Measurements from ENCODE around the gene ANO10.
"Not testable (repeated sequence)": the region's sequence is repeated elsewhere in the genome, so short reads cannot be mapped to it uniquely, and the experiment has no call there.

The ANO10 gene

GRCh38 chr3:43629257-43629656 is 7.4 kb upstream of the ANO10 start:
- in situ Hi-C loops (cut with MboI; ENCODE audit: low sequenced_read_pairs), result no loop called here

DNA sequence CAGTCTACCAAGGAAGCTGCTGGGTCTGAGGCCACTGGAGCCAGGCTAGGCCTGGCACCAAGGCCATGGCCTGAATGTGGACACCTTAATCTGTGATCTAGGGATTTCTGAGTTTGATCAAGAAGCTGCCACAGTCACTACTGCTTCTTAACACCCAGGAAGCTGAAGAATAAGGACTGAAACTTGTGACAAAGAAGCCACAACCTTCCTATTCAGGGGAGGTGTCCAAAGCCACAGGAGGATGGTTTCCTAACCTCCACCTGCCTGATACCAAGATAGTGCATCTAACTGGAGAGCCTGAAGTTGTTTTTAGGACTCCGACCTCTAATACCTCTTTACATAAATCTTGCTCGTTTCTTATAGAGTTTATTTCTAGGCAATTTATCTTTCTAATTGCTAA is 5.5 kb upstream of the ANO10 start:
- in situ Hi-C loops (cut with MboI; ENCODE audit: low sequenced_read_pairs), result no loop called here

- in situ Hi-C loops (cut with MboI; ENCODE audit: low sequenced_read_pairs), result no loop called here
These were observed 3.0 kb upstream of the ANO10 start for GRCh38 chr3:43624619-43625305.

- in situ Hi-C loops (cut with MboI; ENCODE audit: low sequenced_read_pairs), result no loop called here
These were observed 768 bp downstream of the ANO10 start for GRCh38 chr3:43620831-43621655.

DNA sequence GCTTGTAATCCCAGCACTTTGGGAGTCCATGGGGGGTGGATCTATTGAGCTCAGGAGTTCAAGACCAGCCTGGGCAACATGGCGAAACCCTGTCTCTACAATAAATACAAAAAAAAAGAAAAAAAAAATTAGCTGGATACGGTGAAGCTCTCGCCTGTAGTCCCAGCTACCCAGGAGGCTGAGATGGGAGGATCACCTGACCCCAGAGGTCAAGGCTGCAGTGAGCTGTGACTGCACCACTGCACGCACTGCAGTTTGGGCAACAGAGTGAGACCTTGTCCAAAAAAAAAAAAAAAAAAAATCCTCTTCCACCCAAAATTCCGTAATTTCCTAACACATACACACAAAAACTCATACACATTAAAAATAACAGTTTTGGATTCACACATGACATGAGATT is 2.2 kb downstream of the ANO10 start:
- in situ Hi-C loops (cut with MboI; ENCODE audit: low sequenced_read_pairs), result no loop called here

DNA sequence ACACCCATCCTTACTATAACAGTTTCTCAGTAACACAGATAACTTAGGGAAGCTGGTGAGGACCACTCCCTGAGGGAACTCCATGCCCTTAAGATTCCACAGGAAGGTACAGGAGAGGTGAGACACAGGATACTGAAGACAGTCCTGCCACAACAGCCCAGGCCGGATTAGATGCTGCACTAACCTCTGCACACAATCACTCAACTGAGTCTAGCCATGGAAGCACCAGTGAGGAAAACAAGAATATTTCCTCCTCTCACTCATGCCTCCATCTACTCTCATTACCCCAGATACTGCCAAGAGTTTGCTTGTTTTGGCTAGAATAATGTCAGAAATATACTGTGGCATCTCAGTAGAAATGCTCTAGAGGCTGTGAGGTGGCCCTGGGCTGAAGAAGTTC is 3.7 kb downstream of the ANO10 start:
- in situ Hi-C loops (cut with MboI; ENCODE audit: low sequenced_read_pairs), result no loop called here

DNA sequence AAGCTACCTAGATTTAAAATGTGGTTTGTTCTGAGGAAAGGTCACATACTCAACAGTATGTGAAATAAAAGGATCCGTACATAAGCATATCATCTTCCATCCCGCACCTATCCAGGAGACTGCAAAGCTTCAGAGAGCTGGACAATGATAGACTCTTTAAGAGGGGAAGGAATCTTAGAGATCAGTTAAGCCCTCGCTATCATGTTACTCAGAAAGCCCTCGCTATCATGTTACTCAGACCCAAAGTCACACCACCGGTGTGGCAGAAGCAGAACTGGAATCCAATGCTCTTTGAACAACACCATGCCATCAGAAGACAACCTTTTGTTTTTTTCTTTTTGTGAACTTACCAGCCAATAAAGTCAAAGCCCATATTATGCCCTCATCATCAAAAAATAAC is 5.8 kb downstream of the ANO10 start:
- in situ Hi-C loops (cut with MboI; ENCODE audit: low sequenced_read_pairs), result no loop called here

- in situ Hi-C loops (cut with MboI; ENCODE audit: low sequenced_read_pairs), result no loop called here
These were observed 6.7 kb downstream of the ANO10 start for GRCh38 chr3:43615133-43615532.

DNA sequence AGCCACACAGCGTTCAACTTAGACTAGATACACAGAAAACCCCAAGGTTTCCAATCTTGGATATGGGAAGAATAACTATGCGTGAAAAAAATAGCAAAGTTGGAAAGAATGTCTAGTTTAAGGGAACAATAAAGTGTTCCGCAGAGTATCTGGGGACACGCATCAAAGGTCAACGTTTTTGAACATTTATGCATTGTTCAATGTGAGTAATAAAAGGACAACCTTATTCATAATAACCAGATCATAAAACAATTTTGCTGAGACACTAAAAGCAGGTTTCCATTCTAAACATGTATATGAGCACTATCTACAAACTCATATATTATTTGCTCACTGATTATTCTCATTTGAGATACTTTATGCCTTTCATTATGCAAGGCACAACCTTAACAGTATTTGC is 7.8 kb downstream of the ANO10 start:
- in situ Hi-C loops (cut with MboI; ENCODE audit: low sequenced_read_pairs), result no loop called here

GRCh38 chr3:43612419-43612818 is 9.4 kb downstream of the ANO10 start:
- in situ Hi-C loops (cut with MboI; ENCODE audit: low sequenced_read_pairs), result no loop called here

DNA sequence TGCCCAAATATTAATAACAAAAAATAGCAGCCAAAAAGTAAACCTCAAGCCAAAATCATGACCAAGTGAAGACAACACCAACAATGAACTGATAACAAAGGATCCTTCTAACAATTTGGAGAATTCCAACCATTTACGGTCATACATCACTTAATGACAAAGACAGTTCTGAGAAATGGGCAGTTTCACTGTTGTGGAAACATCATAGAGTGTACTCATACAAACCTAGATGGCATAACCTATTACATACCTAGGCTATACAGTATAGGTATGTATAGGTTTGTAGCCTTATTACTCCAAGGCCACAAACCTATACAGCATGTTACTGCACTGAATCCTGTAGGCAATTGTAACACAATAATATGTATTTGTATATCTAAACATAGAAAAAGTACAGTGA is 12.4 kb downstream of the ANO10 start:
- in situ Hi-C loops (cut with MboI; ENCODE audit: low sequenced_read_pairs), result no loop called here

DNA sequence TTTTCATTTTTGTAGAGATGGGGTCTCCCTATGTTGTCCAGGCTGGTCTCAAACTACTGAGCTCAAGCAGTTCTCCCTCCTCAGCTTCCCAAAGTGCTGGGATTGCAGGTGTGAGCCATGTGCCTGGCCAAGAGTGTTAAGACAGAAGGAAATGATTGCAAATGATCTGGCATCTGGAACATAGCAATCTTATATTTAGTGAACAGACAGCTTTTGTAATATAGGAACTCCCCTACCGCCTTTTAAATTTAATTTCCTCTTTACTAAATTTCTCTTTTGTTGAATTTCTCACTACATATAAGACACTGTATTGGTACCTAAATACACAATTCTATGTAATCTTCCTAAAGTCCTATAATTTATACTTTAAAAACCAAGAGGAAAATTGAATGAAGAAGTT is 13.1 kb downstream of the ANO10 start:
- in situ Hi-C loops (cut with MboI; ENCODE audit: low sequenced_read_pairs), result no loop called here

DNA sequence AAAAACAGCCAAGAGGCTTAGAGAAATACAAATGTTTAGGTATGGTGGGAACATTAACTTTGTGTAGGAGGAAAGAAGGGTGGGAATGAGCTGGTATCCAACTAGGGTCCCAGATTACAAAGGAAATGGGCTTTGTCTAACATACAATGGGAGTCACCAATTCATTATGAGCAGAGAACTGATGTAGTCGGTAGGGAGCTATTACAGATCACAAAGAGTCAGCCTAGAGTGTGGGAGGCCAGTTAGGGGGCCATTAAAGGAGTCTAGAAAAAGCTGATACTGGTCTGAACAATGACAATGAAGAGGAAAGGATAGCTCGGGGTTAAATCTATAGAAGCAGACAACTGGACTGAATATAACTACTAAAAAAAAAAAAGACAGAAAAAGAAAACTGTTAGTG is 15.5 kb downstream of the ANO10 start:
- in situ Hi-C loops (cut with MboI; ENCODE audit: low sequenced_read_pairs), result no loop called here

DNA sequence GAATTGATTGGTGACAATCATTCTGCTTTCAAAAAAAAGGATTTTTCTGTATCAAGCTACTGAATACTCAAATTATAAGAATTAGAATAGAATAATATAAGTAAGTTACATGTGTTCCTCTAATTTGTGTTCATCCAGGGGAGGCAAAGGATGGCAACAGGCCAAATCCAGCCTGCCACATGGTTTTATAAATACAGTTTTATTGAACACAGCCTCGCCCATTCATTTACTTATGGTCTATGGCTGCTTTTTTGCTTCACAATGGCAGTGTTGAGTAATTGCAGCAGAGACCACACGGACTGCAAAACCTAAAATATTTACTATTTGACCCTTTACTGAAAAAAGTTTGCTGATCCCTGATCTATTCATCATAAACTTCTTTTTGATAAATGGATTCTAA is 21.9 kb downstream of the ANO10 start:
- in situ Hi-C loops (cut with MboI; ENCODE audit: low sequenced_read_pairs), result not testable (repeated sequence)

- in situ Hi-C loops (cut with MboI; ENCODE audit: low sequenced_read_pairs), result no loop called here
These were observed 23.9 kb downstream of the ANO10 start for GRCh38 chr3:43597961-43598360.

- in situ Hi-C loops (cut with MboI; ENCODE audit: low sequenced_read_pairs), result not testable (repeated sequence)
These were observed 25.6 kb downstream of the ANO10 start for GRCh38 chr3:43596178-43596577.

DNA sequence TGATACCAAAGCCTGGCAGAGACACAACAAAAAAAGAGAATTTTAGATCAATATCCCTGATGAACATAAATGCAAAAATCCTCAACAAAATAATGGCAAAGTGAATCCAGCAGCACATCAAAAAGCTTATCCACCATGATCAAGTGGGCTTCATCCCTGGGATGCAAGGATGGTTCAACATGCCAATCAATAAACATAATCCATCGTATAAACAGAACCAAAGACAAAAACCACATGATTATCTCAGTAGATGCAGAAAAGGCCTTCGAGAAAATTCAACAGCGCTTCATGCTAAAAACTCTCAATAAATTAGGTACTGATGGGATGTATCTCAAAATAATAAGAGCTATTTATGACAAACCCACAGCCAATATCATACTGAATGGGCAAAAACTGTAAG is 26.5 kb downstream of the ANO10 start:
- in situ Hi-C loops (cut with MboI; ENCODE audit: low sequenced_read_pairs), result not testable (repeated sequence)

- in situ Hi-C loops (cut with MboI; ENCODE audit: low sequenced_read_pairs), result not testable (repeated sequence)
These were observed 28.2 kb downstream of the ANO10 start for GRCh38 chr3:43593588-43593987.

DNA sequence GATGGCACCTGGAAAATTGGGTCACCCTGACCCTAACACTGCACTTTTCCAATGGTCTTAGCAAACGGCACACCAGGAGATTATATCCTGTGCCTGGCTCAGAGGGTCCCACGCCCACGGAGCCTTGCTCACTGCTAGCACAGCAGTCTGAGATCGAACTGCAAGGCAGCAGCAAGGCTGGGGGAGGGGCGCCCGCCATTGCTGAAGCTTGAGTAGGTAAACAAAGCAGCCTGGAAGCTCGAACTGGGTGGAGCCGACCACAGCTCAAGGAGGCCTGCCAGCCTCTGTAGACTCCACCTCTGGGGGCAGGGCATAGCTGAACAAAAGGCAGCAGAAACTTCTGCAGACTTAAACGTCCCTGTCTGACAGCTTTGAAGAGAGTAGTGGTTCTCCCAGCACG is 29.9 kb downstream of the ANO10 start:
- in situ Hi-C loops (cut with MboI; ENCODE audit: low sequenced_read_pairs), result not testable (repeated sequence)

DNA sequence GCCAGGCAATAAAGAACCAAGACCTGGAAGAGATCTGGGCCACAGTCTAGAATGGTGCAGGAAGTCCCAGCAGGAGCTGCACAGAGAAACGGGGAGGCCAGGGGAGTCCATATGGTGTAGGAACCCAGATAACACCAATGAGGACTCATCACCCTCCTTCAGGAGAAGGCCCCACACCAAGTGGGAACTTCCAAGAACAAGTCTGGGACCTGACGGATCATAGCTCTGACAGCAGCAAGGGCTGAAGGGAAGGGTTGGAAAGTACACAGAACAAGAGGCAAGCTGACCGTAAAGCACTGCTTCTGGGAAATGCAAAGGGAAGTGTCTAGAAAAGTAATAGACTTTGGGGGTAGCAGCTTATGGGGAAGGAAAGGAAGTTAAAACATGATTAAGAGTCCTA is 34.5 kb downstream of the ANO10 start:
- in situ Hi-C loops (cut with MboI; ENCODE audit: low sequenced_read_pairs), result no loop called here

GRCh38 chr3:43584043-43584826 is 37.6 kb downstream of the ANO10 start:
- in situ Hi-C loops (cut with MboI; ENCODE audit: low sequenced_read_pairs), result no loop called here

DNA sequence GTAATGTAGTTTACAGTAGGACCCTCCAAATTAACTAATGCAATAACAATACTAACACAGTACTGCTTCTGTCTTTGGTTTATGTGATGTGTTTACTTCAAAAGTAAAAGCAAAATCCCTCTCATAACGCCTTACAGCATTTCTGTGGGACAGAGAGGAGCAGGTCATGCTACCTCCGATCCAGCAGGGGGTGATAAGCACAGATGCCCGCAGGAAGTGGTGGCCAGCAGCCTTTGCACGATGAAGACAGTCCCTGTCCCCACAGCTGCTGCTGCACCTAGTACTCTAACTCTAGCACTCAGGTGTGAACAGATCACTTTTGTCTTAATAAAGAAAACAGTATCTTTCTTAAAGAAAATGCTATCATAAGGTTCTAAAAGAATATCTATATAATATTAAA is 38.3 kb downstream of the ANO10 start:
- in situ Hi-C loops (cut with MboI; ENCODE audit: low sequenced_read_pairs), result no loop called here

Measured in hTERT RPE-1 (cell line).